ENCODE results near the gene RABAC1. TPM values are rescaled to one million over a fixed set of nuclear protein-coding genes. Genes with fewer than 3 reads are reported as not detected.

RABAC1 gene
- total and polyA plus RNA-seq, 2 of the 13 experiments (the other 11 are each of a cell fraction or from before 2014, with no cell fraction given), result 37.4 to 74.0 TPM

- TF ChIP-seq MLXIP (CRISPR knock-in tag; IDR thresholded peaks at IDR 0.05; ENCODE audit: borderline replicate concordance) (no peak), HBP1 (CRISPR knock-in tag; IDR thresholded peaks at IDR 0.05; ENCODE audit: low read depth) (peak; percentile 58; the same call in 1 of the 2 replicates), LBX2 (CRISPR knock-in tag; IDR thresholded peaks at IDR 0.05; ENCODE audit: borderline replicate concordance) (no peak), ZKSCAN1 (IDR thresholded peaks at IDR 0.05; ENCODE audit: low read length) (no peak), ZNF431 (CRISPR knock-in tag; IDR thresholded peaks at IDR 0.05; ENCODE audit: borderline replicate concordance, low read depth) (no peak), NKX3-1 (CRISPR knock-in tag; IDR thresholded peaks at IDR 0.05) (no peak), ZNF30 (CRISPR knock-in tag; IDR thresholded peaks at IDR 0.05) (no peak), TEF (CRISPR knock-in tag; IDR thresholded peaks at IDR 0.05) (no peak), ZNF326 (CRISPR knock-in tag; IDR thresholded peaks at IDR 0.05; ENCODE audit: borderline replicate concordance) (no peak), XRCC5 (optimal IDR thresholded peaks at IDR 0.05; ENCODE audit: low read length) (peak; percentile 67), FUBP1 (CRISPR knock-in tag; IDR thresholded peaks at IDR 0.05; ENCODE audit: borderline replicate concordance) (no peak), POLR2AphosphoS5 (IDR thresholded peaks at IDR 0.05; ENCODE audit: low read depth, low read length) (peak; percentile 49), ZNF687 (CRISPR knock-in tag; IDR thresholded peaks at IDR 0.05) (peak; percentile 43; the same call in 1 of the 2 replicates), MTA1 (CRISPR knock-in tag; IDR thresholded peaks at IDR 0.05; ENCODE audit: borderline replicate concordance) (no peak), HCFC1 (IDR thresholded peaks at IDR 0.05; ENCODE audit: low read depth, low read length) (peak; percentile 95), NFYB (CRISPR knock-in tag; IDR thresholded peaks at IDR 0.05) (peak; percentile 62)
These were observed at the start of gene RABAC1 (continued) for GRCh38 chr19:41959056-41960053.

Data from HepG2 (cell line).